Endothelial cell of umbilical vein (primary cell): ENCODE measurements around the gene ALB. TPM values are rescaled to one million over a fixed set of nuclear protein-coding genes. Genes with fewer than 3 reads are reported as not detected.

Experiments used
- BruUV-seq: library from RNA; stranded (reverse); fragments of 400-500 nt; replicated peaks from 2 replicates; lab custom pipeline; 2021; lab: Mats Ljungman, UMichigan
- CTCF ChIA-PET: fragments of 300-600, 350-600 bp; sonication (Branson Sonifier 250); formaldehyde crosslinking; loops from one replicate; lab custom pipeline; 2021; ENCODE audit warnings: antibody characterized with exemption, inconsistent platforms; lab: Charles Lee
- POLR2A ChIA-PET: fragments of 300-600, 350-600 bp; sonication (Branson Sonifier 250); formaldehyde crosslinking; loops from one replicate; lab custom pipeline; 2021; ENCODE audit warnings: antibody characterized with exemption, inconsistent platforms; lab: Charles Lee
- DNase-seq: peaks from one replicate; pipeline ENCODE4 v3.0.0-alpha.2; 2011; ENCODE audit warnings: low read depth, low spot score
- FAIRE-seq: peaks from 2 replicates; lab custom pipeline; 2011; peaks lifted over from hg19 to GRCh38; lab: Jason Lieb, UNC
- H2AFZ ChIP-seq: 2 replicates; pipeline ENCODE4 v1.6.0; 2012; ENCODE audit warnings: low read depth, low read length, control low read depth, inconsistent platforms
- H3K27ac ChIP-seq: 2 replicates; pipeline ENCODE4 v1.5.1; 2011; ENCODE audit warnings: low read depth, mild to moderate bottlenecking, control low read depth, low read length, moderate library complexity; ENCODE audit not compliant: insufficient read depth
- H3K27me3 ChIP-seq, 2 experiments: 2 replicates each; pipeline versions ENCODE4 v1.6.0 to v1.6.1; 2011; ENCODE audit warnings: low read length in 2 of 2, mixed read lengths in 1 of 2; ENCODE audit not compliant: control insufficient read depth in 2 of 2, insufficient read depth in 2 of 2
- H3K36me3 ChIP-seq, 2 experiments: 2 replicates in 1 of 2; 3 replicates in 1 of 2; pipeline ENCODE4 v1.5.1; 2011; ENCODE audit warnings: low read length in 2 of 2, mild to moderate bottlenecking in 1 of 2, moderate library complexity in 1 of 2; ENCODE audit not compliant: control insufficient read depth in 2 of 2, insufficient read depth in 2 of 2; ENCODE audit errors: extremely low read depth in 1 of 2
- H3K4me1 ChIP-seq: 3 replicates; pipeline ENCODE4 v1.5.1; 2011; ENCODE audit warnings: mild to moderate bottlenecking, low read length; ENCODE audit not compliant: control insufficient read depth, insufficient read depth; ENCODE audit errors: extremely low read depth
- H3K4me2 ChIP-seq: 2 replicates; pipeline ENCODE4 v1.6.1; 2011; ENCODE audit warnings: low read length, control low read depth, mixed read lengths; ENCODE audit not compliant: insufficient read depth
- H3K4me3 ChIP-seq, 3 experiments: fragments of 200-600 bp in 1 of 3; sonication (generic), shearing (Covaris generic) in 1 of 3; replicated peaks in 1 of 3; 2 replicates each; pipeline ENCODE4 v1.5.1; 2011 to 2016; ENCODE audit warnings: control low read depth in 3 of 3, low read length in 3 of 3, mild to moderate bottlenecking in 2 of 3, inconsistent platforms in 1 of 3, low read depth in 1 of 3, moderate library complexity in 1 of 3; ENCODE audit not compliant: insufficient read depth in 1 of 3
- H3K79me2 ChIP-seq: 2 replicates; pipeline ENCODE4 v1.6.0; 2012; ENCODE audit warnings: low read length, inconsistent platforms; ENCODE audit not compliant: control insufficient read depth, insufficient read depth
- H3K9ac ChIP-seq: replicated peaks from 2 replicates; pipeline ENCODE3; 2011; ENCODE audit warnings: low read length, control low read depth; ENCODE audit not compliant: insufficient read depth; ENCODE audit errors: extremely low read depth
- H3K9me1 ChIP-seq: replicated peaks from 3 replicates; pipeline ENCODE4 v1.6.0; 2011; ENCODE audit warnings: mild to moderate bottlenecking, low read length; ENCODE audit not compliant: control insufficient read depth, insufficient read depth; ENCODE audit errors: extremely low read depth
- H3K9me3 ChIP-seq: replicated peaks from 2 replicates; pipeline ENCODE4 v1.5.1; 2012; ENCODE audit warnings: low read length, inconsistent platforms; ENCODE audit not compliant: control insufficient read depth, insufficient read depth
- H4K20me1 ChIP-seq: replicated peaks from 2 replicates; pipeline ENCODE3; 2011; ENCODE audit warnings: mild to moderate bottlenecking, low read length; ENCODE audit not compliant: control insufficient read depth, insufficient read depth; ENCODE audit errors: extremely low read depth
- EZH2 ChIP-seq: IDR thresholded peaks from 2 replicates; pipeline ENCODE4 v1.6.1; 2012; ENCODE audit warnings: borderline replicate concordance, low read depth, mild to moderate bottlenecking, moderate library complexity, low read length, inconsistent platforms; ENCODE audit not compliant: severe bottlenecking
- FOS ChIP-seq: IDR thresholded peaks from 2 replicates; pipeline ENCODE4 v1.6.1; 2011; ENCODE audit warnings: mild to moderate bottlenecking, low read length, moderate library complexity, borderline replicate concordance; ENCODE audit not compliant: insufficient read depth
- GATA2 ChIP-seq: IDR thresholded peaks from 2 replicates; pipeline ENCODE4 v1.7.0; 2011; ENCODE audit warnings: low read depth, mild to moderate bottlenecking, moderate library complexity, mixed read lengths, low read length; ENCODE audit not compliant: insufficient read length, insufficient read depth
- JUN ChIP-seq: IDR thresholded peaks from 2 replicates; pipeline ENCODE4 v1.6.1; 2011; ENCODE audit warnings: borderline replicate concordance, low read depth; ENCODE audit not compliant: insufficient read length, insufficient read depth
- MYC ChIP-seq: IDR thresholded peaks from one replicate; pipeline ENCODE4 v1.6.1; 2011; ENCODE audit warnings: mild to moderate bottlenecking, low read depth, low read length
- POLR2A ChIP-seq: IDR thresholded peaks from 2 replicates; pipeline ENCODE4 v1.6.1; 2012; ENCODE audit warnings: low read depth, mild to moderate bottlenecking, control low read depth, low read length
- POLR2AphosphoS5 ChIP-seq: IDR thresholded peaks from 2 replicates; pipeline ENCODE4 v1.6.1; 2012; ENCODE audit warnings: low read depth, mild to moderate bottlenecking, control low read depth, low read length, moderate library complexity; ENCODE audit not compliant: insufficient read depth
- dilution Hi-C: fragments of 300-500 bp; cut with MboI; formaldehyde crosslinking; loops from one replicate; pipeline ENCODE4 v1.15.0; 2019; ENCODE audit warnings: low sequenced_read_pairs; ENCODE audit not compliant: extremely low pct_ligation_motif_present
- intact Hi-C: fragments of 100-400 bp; cut with micrococcal nuclease; formaldehyde crosslinking; loops from one replicate; pipeline ENCODE4 v1.10.0; 2022
- polyA plus RNA-seq, 4 experiments: library from polyadenylated mRNA; depleted of rRNA in 3 of 4; stranded (reverse) in 3 of 4; unstranded in 1 of 4; fragments of >200 nt; gene quantifications; 2 replicates each; pipeline versions ENCODE4 v1.2.1 to v1.2.3, GENCODE V29; 2011 to 2012; ENCODE audit warnings: missing spikeins in 1 of 4
- total RNA-seq: library from RNA; stranded (reverse); gene quantifications from 2 replicates; pipeline ENCODE4 v1.2.3, GENCODE V29; 2021
- TF ChIP-seq, protein P1 (sequence below), 2 donors: IDR thresholded peaks; 1 replicate in 1 of 2; 2 replicates in 1 of 2; pipeline ENCODE4 v1.5.1; 2011; ENCODE audit warnings: low read length in 2 of 2, mild to moderate bottlenecking in 2 of 2, moderate library complexity in 2 of 2, control low read depth in 1 of 2, inconsistent platforms in 1 of 2, low read depth in 1 of 2; ENCODE audit not compliant: insufficient read depth in 1 of 2; ENCODE audit errors: extremely low read depth in 1 of 2
- TF ChIP-seq, protein P2 (sequence below): IDR thresholded peaks from 2 replicates; pipeline ENCODE4 v1.6.1; 2011; ENCODE audit not compliant: insufficient read depth, insufficient read length

The ALB gene
- total and polyA plus RNA-seq, 2 donors (not counting 3 experiments of a cell fraction or from before 2014, with no cell fraction given) = not detected

DNA sequence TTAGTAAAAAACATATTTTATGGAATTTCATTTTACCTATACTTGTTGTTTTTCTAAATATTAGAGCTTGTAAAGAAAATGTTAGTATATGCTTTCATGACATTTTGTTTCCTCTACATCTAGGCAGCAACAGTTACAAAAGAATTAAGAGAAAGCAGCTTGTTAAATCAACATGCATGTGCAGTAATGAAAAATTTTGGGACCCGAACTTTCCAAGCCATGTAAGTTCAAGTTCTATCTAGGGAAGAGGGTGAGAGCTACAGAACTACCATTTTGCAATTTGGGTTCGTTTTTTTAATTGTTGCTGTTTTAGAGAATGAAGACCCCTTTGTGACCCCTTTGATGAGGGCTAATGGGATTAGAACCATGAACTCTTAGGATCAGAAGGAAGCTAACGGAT, 39.1 kb downstream of the ALB start:
- ChIA-PET CTCF (interaction anchor here (0.8 to 1.7 kb wide), 5 partner anchors 8 to 741 kb away, joined by 3 to 6 read pairs (median 4); no protein-coding TSS in a partner anchor), POLR2A (no interaction called here)
- Histone ChIP-seq H3K9me3 (no peaks in the 10 kb centered on the region), H3K4me1 (no peaks in the 10 kb centered on the region), H3K79me2 (no peaks in the 10 kb centered on the region), H3K9ac (no peak overlapping the region), H3K9me1 (no peaks in the 10 kb centered on the region), H2AFZ (no peak overlapping the region), H3K27ac (no peak overlapping the region), H4K20me1 (no peaks in the 10 kb centered on the region), H3K4me2 (no peak overlapping the region), H3K36me3 (no peaks in the 10 kb centered on the region), H3K27me3 (peaks cover 11 to 33% of the 10 kb centered on the region in 2 experiments), H3K4me3 (no peak overlapping the region)
- BruUV-seq = no TSS peak
- DNase-seq (no peak), FAIRE-seq (no peak)
- no peak for TF ChIP-seq POLR2A
- TF ChIP-seq MYC = no peak
- no peak for TF ChIP-seq POLR2AphosphoS5
- TF ChIP-seq JUN = no peak
- TF ChIP-seq EZH2 = no peak
- no peak for TF ChIP-seq FOS
- no peak for TF ChIP-seq GATA2
- TF ChIP-seq, protein P1, sequence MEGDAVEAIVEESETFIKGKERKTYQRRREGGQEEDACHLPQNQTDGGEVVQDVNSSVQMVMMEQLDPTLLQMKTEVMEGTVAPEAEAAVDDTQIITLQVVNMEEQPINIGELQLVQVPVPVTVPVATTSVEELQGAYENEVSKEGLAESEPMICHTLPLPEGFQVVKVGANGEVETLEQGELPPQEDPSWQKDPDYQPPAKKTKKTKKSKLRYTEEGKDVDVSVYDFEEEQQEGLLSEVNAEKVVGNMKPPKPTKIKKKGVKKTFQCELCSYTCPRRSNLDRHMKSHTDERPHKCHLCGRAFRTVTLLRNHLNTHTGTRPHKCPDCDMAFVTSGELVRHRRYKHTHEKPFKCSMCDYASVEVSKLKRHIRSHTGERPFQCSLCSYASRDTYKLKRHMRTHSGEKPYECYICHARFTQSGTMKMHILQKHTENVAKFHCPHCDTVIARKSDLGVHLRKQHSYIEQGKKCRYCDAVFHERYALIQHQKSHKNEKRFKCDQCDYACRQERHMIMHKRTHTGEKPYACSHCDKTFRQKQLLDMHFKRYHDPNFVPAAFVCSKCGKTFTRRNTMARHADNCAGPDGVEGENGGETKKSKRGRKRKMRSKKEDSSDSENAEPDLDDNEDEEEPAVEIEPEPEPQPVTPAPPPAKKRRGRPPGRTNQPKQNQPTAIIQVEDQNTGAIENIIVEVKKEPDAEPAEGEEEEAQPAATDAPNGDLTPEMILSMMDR (IDR thresholded peaks at IDR 0.05; ENCODE audit: extremely low read depth in 1 of 2, insufficient read depth in 1 of 2, low read depth in 1 of 2, low read length in 2 of 2) = no peak
- TF ChIP-seq, protein P2, sequence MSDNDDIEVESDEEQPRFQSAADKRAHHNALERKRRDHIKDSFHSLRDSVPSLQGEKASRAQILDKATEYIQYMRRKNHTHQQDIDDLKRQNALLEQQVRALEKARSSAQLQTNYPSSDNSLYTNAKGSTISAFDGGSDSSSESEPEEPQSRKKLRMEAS = no peak
- dilution Hi-C loops = no loop called here
- intact Hi-C loops = no loop called here
